ENCODE results near the gene NFIL3.
"Not testable (repeated sequence)": the region's sequence is repeated elsewhere in the genome, so short reads cannot be mapped to it uniquely, and the experiment has no call there.

The NFIL3 gene

GRCh38 chr9:91423785-91424402, at the start of gene NFIL3:
Gene NFIL3, minus strand, starts transcription at chr9:91423832. Its CDS starts 13,098 bp downstream, at chr9:91410734.
- no peak for DNase-seq (ENCODE audit: low read depth)

DNA sequence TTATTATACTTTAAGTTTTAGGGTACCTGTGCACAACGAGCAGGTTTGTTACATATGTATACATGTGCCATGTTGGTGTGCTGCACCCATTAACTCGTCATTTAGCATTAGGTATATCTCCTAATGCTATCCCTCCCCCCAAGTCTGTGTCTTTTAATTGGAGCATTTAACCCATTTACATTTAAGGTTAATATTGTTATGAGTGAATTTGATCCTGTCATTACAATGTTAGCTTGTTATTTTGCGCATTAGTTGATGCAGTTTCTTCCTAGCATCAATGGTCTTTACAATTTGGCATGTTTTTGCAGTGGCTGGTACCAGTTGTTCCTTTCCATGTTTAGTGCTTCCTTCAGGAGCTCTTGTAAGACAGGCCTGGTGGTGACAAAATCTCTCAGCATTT, 47.9 kb upstream of the NFIL3 start:
- not testable (repeated sequence) for DNase-seq (ENCODE audit: low read depth)

- no peak for DNase-seq (ENCODE audit: low read depth)
Observed at GRCh38 chr9:91465420-91465819, 41.8 kb upstream of the NFIL3 start.

DNA sequence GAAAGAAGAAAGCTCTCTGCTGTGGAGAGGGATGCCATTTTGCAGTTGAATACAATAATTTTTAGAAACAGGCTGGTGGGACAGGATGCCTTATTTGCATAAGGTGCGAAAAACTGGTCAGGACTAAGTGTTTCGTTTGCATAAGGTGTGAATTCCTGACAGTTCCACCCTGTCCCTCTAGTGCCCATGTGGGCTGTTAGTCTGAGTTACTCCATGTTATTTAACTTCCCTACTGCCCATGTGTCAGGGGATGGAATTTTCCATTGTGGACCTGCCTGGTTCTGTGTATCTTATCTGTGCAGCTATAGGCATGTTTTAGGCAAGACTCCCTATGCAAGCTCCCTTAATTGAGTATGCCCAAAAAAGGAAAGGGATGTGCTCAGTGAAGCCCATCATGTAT, 35.3 kb upstream of the NFIL3 start:
- no peak for DNase-seq (ENCODE audit: low read depth)

DNA sequence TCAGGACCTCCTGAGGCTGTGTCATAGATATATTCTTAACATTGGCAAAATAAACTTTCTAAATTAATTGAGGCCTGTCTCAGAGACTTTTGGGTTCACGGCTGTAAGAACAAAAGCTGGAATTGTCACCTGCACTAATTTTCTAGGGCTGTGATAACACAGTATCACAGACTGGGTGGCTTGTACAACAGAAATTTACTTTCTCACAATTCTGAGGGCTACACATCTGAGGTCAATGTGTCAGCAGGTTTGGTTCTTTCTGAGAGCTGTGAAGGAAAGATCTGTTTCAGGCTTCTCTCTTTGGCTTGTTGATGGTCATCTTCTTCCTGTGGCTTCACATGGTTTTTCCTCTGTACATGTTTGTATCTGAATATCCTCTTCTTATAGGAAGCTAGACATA, 29.2 kb upstream of the NFIL3 start:
- DNase-seq (ENCODE audit: low read depth) = no peak

DNA sequence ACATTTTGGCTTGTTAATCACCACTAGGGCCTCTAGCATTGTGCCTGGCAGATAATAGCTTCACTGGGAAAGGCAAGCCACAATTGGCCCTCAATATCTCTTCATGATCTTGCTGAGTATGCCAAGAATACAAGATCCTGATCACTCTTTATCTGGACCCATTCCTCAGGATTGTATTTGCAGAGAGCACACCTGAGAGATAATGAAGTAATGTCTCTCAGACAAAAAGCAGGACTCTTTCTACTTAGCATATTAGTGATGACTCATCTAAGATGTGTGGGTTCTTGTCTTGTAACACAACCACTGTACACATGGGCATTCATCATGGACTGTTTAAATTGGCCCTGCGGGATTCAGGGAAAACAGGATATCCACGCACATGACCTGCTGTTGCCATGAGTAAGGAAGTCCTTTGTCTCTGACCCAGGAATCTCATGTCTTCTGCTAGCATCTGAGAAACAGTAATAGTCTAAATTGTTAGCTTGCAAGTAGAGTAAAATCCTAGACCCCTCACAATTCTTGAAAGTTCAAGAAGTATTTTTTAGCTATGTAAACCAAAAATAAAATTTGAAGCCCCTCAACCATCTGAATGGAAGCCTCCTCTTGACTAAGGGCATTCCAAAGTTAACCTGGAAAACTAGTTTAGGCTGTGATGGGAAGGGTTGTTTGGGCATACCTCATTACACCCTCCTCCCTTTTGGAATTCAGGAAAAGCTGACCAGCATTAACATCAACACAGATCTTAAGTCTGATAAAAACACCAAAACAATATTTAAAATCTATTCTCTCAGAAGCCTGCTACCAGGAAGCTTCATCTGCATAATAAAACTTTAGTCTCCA, 28.0 kb upstream of the NFIL3 start:
- DNase-seq (ENCODE audit: low read depth) = no peak

DNA sequence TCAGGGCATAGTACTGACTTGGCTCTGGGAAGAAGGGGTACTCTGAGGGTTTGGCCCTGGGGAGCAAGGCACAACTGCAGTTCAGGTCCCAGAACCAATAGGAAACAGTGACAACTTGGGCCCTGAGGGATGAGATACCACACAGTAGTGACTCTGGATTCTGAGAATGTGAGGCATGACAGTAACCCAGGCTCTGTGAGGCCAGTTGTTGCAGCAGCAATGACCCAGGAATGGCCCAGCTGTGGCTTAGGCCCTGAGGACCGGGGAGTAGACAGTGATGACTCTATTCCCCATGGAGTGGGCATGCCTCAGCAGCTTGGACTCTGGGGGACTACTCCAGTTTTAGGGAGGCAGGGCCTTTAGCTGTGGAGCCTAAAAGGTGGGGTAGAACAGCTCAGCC, 21.5 kb upstream of the NFIL3 start:
- DNase-seq (ENCODE audit: low read depth) = no peak

- no peak for DNase-seq (ENCODE audit: low read depth)
Observed at GRCh38 chr9:91443994-91444392, 20.4 kb upstream of the NFIL3 start.

GRCh38 chr9:91443321-91443993, 19.8 kb upstream of the NFIL3 start:
- no peak for DNase-seq (ENCODE audit: low read depth)

- DNase-seq (ENCODE audit: low read depth) = no peak
Observed at GRCh38 chr9:91436841-91437240, 13.2 kb upstream of the NFIL3 start.

GRCh38 chr9:91433180-91433579, 9.5 kb upstream of the NFIL3 start:
- DNase-seq (ENCODE audit: low read depth) = peak; percentile 76

GRCh38 chr9:91431485-91431884, 7.9 kb upstream of the NFIL3 start:
- no peak for DNase-seq (ENCODE audit: low read depth)

DNA sequence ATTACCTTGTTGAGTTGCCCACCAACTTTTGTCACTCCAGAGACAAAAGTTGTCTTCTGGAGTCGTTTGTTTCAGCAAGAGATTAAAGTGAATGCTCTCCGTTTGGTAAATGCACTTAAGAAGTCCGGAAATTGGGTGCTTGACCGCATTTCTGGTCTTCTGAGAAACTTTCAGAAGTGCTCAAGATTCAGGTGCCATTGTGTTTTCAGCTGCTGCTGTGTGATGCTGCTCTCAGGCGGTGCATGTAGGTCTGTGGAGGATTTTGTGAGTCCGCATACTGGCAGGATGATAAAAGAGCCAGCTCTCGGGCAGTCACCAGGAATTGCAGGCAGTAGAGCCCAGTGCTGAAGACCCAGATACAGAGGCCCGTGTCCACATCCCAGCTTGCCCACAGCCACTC, 5.9 kb upstream of the NFIL3 start:
- DNase-seq (ENCODE audit: low read depth) = no peak

DNA sequence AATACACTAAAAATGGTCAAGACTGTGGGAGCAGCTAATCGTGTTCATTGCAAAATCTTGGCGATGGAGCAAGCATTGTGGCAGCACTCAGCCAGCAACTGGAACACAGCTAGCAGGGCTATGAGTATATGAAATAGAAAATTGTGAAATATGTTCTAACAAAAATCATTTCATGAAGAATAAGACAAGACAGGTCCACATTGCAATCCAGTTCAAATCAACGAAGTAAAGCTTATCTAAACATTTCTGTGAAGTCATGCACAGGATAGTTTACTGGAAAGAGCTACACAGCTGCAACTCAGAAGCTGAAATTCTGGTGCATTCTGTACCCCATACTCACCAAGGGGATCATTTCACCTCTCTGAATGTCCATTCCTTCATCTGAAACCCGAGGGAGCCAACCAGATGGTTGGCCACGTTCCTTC, 5.3 kb upstream of the NFIL3 start:
- no peak for DNase-seq (ENCODE audit: low read depth)

DNA sequence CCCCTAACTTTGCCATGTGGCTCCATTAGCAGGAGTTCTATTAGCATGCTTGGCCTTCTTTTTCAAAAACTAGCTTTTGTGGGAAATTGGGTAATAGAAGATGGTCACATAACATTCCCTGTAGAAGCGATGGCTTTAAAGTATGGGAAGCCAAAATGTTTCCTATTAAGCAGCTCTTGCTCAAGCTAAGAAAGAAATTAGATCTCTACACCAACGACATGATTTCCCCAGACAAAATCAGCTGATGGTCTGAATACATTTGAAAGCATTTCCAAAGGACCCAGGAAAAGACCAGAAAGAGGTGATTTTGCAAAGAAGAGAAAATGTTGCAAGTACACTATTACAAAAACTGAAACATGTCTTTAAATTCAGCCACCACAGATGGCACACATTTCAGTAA, 4.8 kb upstream of the NFIL3 start:
- DNase-seq (ENCODE audit: low read depth) = no peak

- no peak for DNase-seq (ENCODE audit: low read depth)
Observed at GRCh38 chr9:91427873-91428272, 4.2 kb upstream of the NFIL3 start.

DNA sequence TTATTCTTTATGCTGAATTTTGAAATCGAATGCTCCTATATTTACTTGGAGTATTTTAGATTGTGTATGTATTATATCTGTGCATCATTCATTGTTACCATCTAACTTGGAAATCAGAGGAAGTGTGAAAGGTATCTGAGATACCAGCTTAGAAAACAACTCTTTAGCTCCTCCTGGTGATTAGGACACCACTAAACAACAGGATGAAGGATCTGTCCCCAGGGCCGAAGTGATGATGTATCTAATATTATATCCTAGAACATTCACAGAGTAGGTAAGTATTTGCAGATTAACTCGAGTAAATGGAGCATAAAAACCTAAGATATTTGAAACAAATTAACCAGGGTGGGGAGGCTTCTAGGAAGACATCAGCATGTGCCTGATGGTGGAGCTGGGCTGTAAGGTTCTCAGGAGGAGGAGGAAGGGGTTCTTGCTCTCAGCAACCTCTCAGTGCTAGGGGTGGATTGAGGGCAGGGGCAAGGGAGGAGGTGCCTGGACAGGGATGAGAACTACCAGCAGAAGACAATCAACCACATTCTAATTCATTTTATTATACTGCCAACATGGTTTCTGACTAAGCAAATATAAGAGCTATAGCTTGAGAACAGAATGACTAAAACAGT, 2.6 kb upstream of the NFIL3 start:
- no peak for DNase-seq (ENCODE audit: low read depth)

DNA sequence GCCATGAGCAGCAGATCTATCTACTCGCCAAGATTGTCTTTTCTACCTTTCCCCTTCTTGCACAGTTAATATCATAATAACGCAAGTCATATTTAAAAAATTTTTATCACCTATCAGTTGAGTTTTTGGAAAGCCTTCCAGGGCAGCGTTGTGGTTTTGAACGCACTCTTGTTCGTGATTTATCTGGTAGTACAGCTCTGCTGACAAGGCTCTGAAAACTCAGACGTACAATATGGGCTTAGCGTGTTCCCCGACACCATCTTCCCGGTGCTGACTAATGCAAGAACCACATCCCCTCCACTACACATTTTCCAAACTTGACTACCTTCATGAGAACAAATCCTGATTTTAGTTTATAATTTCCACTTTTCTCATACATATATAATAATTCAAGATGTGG, 1.6 kb upstream of the NFIL3 start:
- no peak for DNase-seq (ENCODE audit: low read depth)

- no peak for DNase-seq (ENCODE audit: low read depth)
Observed at GRCh38 chr9:91424403-91425176, 958 bp upstream of the NFIL3 start.

- DNase-seq (ENCODE audit: low read depth) = peak; percentile 52
Observed at GRCh38 chr9:91422758-91423711, 597 bp downstream of the NFIL3 start.
